GM19395 (cell line): ENCODE results near the gene GABRB1.
A peak's percentile ranks its signal among the peaks of the same experiment; 100 is the strongest.

Source experiments
- ATAC-seq: cut with Tn5 transposase; IDR thresholded peaks from one replicate; pipeline ENCODE4 v1.9.1; 2021; ENCODE audit warnings: mild to moderate bottlenecking, moderate library complexity; ENCODE audit not compliant: unreplicated experiment

Gene GABRB1

DNA sequence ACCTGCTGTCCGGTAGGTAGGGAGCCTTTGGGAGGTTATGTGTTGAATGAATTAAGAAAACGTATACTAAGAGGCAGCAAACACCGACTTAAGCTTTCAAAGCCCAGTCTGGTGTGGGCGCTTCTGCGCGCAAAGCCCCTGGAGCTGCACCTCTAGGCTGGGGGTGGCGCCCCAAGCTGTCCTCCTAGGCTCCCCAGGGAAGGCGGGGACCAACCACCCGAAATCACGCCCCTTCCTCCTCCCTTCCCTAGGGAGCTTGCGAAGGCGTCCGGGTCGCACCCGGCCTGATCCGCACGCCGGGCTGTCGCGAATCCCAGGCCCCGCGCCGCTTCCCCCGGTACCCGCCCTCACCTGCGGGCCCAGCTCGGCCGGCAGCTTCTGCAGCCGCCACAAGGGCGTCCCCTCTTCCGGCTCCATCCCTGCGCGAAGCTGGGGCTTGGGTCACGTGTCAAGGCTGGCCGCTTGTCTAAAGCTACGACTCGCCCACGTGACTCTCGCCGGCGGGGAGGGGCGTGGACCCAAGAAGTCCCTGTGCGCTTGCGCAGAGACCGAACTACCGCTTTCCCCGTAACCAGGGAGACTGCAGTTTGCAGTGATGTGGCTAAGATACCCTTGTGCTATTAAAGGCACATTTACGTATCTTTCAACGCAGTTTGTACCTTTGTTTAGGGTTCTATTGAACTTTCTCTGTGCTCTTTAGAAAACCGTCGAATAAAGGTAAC, 432.0 kb downstream of the GABRB1 start, which contains the start of gene COMMD8:
COMMD8 (minus strand) TSS at position 468 of the 722 bp plus-strand sequence; CDS start at position 417, 51 bp downstream.
- peak; percentile 91 for ATAC-seq

GRCh38 chr4:47465004-47465403, 433.6 kb downstream of the GABRB1 start:
- ATAC-seq: peak; percentile 42

DNA sequence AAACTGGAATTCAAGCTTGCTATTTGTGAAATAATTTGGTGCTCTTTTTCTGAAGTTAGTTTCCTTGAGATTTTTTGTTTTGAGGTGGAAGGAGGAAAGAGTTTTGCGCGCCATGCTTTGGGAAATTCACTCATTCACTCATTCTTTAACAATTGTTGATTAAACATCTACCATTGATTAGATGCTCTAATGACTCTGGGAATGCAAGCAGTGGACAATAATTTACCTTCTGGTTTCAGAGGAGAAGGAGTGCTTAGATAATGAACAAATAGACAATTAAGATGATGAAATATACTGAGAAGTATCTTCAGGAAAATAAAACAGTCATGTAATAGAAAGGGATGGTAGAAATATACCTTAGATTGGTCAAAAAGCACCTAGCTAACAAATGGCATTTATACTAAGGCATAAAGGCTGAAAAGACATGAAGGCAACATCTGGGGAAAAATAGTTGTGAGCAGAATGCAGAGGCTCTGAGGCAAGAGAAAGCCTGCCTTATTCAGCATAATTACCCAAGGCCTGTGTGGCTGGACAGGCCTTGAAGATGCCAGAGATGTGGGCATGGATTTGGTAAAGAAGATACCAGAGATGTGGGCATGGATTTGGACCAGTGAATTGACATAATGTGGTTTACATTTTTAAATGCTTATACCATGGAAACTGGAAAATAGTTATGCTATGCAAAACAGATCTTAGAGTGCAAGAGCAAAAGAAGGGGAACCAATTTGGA, 434.9 kb downstream of the GABRB1 start:
- no peak for ATAC-seq

- no peak for ATAC-seq
Measured at GRCh38 chr4:47468706-47469365, 437.5 kb downstream of the GABRB1 start.

- no peak for ATAC-seq
Measured at GRCh38 chr4:47469951-47470350, 438.6 kb downstream of the GABRB1 start.

DNA sequence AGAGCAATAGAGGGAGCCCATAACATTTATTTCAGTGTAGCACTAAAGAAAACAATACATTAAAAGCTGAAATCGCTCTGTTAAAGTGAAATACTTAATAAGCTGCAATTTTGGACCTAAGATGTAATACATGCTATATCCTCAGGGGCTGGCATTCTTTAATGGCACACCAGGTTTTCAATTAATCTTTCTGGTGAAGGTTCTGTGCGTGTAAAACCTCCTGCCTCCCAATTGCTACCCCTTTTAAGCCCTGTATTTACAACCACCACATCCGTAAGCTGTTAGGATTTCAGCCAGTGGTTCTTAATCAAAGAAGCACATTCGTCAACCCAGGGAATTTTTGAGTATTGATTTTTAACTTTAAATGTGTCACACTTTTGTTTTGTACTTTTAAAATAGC, 439.7 kb downstream of the GABRB1 start:
- no peak for ATAC-seq

GRCh38 chr4:47471591-47471990, 440.2 kb downstream of the GABRB1 start:
- no peak for ATAC-seq

DNA sequence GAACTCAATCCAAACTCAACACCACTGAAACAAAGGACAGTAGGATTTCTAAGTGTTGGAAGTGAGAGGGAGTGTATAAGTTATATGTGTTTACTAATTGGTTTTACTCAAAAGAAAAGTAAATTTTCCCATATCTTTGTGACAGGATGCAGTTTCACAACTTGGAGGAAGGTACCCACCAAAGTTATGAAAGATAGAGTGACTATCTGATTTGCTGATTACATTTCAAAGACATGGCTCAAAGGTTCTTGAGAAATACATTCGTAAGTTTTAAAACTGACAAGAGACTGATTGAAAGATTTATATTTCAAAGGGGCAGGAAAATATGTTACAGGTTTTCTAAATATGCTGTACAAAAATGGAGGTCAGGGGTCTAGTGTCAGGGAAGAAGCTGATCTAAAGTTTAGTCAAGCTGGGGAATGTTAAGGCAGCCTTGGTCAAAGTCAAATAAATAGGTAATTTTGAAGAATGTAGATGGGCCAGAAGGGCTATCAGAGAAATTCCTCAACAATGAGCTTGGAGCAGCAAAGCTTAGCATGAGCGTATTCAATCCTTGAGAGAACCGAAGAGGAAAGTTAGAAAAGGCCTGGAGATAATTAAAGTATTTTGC, 441.9 kb downstream of the GABRB1 start:
- no peak for ATAC-seq

- no peak for ATAC-seq
Measured at GRCh38 chr4:47474799-47475198, 443.4 kb downstream of the GABRB1 start.

GRCh38 chr4:47475411-47475810, 444.0 kb downstream of the GABRB1 start:
- ATAC-seq: no peak
